ENCODE measurements around the gene LTO1.

DNA sequence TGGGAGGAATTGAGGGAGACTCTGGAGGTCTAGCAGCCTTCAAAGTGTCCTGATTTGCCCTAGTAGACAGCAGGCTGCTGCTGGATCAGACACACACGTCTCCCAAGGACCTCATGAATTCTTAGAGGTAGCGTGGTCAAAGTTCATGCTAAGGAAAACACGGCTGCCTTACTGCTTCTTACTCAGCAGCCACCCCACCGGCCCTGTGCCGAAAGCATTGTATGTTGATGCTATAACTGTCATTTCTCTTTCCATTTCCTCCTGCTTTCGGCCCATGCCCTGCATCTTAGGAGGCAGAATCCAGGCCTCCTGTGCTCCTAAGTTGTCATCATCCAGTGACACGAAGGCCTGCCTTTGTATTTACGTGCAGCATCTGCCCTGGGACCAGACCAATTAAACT, 44.7 kb downstream of the LTO1 start:
- TF ChIP-seq, protein P1, sequence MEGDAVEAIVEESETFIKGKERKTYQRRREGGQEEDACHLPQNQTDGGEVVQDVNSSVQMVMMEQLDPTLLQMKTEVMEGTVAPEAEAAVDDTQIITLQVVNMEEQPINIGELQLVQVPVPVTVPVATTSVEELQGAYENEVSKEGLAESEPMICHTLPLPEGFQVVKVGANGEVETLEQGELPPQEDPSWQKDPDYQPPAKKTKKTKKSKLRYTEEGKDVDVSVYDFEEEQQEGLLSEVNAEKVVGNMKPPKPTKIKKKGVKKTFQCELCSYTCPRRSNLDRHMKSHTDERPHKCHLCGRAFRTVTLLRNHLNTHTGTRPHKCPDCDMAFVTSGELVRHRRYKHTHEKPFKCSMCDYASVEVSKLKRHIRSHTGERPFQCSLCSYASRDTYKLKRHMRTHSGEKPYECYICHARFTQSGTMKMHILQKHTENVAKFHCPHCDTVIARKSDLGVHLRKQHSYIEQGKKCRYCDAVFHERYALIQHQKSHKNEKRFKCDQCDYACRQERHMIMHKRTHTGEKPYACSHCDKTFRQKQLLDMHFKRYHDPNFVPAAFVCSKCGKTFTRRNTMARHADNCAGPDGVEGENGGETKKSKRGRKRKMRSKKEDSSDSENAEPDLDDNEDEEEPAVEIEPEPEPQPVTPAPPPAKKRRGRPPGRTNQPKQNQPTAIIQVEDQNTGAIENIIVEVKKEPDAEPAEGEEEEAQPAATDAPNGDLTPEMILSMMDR (IDR thresholded peaks at IDR 0.05): no peak
- TF ChIP-seq POLR2A (IDR thresholded peaks at IDR 0.05): no peak
